GM21423 (cell line): ENCODE measurements around the gene CARMIL3.

Source experiments
- ATAC-seq: cut with Tn5 transposase; IDR thresholded peaks from one replicate; pipeline ENCODE4 v1.9.1; 2021; ENCODE audit warnings: mild to moderate bottlenecking, moderate library complexity; ENCODE audit not compliant: unreplicated experiment

Gene CARMIL3

DNA sequence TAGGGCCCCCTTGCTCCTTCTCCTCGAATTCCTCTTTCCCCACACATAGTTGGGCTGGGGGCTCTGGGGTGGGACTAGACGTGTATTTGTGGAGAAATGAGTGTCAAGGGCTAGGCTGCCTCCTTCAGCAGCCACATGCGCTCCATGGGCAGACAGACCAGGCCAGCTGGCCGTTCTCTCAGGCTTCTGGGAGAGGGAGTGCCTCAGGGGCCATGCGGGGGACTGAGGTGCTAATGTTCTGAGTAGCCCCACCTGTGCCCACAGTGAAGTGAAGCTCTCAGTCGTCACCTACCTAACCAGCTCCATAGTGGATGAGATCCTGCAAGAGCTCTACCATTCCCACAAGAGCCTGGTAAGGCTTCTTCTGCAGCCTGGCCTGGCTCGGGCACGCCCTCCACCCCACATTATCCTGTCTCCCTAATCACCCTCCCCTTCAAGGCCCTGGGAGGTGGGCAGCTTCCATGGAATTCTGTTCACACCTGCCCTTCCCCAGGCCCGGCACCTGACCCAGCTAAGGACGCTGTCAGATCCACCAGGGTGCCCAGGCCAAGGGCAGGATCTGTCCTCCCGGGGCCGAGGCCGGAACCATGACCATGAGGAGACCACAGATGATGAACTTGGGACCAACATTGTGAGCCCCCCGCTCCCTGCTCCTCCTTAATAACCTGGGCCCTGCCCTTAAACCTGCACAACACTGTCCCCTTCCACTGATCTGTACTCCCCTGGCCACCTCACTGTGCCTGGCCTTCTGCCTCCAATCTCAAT is 10.6 kb downstream of the CARMIL3 start:
- no peak for ATAC-seq

DNA sequence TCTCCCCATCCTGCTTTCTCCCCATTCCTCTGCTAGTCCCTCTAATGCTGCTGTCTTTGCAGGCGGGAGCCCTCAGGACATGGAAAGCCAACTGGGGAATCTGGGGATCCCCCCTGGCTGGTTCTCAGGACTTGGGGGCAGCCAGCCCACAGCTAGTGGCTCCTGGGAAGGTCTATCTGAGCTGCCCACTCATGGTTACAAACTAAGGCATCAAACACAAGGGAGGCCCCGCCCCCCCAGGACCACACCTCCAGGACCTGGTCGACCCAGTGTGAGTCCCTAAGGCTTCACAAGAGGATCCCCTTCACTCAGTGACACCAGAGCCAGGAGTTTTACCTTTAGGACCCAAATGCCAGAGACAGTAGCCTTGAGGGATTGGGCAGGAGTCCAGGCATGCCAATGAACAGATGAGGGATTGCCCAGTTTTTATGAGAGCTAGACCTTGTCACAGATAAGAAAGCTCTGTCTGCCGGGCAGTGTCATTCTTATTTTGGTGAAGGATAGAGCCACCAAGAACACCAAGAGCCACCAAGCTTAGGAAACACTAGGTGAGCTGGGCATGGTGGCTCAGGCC is 11.5 kb downstream of the CARMIL3 start:
- ATAC-seq = no peak

DNA sequence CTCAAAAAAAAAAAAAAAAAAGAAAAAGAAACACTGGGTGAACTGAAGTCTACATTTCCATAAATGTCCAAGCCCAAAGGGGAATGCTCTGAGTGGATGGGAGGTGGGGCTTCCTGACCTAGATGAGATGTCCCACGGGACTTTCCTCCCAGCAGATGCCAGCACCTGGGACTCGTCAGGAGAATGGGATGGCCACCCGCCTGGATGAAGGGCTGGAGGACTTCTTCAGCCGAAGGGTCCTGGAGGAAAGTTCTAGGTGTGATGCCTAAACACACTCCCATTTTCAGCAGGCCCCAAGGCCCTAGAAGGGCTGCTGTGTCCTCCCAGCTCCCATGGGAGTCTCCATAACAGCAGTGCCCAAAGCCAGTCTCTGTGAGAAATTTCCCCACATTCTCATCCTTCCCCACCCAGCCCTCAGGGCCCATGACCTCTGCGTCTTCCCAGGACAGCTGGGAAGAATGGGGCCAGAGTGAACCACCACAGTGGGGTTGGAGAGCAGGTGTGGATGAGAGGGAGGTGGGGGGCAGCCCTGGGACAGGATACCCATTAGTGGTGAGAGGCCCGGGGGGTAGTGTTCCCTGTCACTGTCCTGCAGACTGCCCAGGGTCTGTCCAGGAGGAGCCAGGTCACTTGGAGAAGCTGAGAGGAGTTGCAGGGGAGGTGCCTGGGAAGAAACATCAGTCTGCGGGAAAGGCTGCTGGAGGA is 12.4 kb downstream of the CARMIL3 start:
- no peak for ATAC-seq

DNA sequence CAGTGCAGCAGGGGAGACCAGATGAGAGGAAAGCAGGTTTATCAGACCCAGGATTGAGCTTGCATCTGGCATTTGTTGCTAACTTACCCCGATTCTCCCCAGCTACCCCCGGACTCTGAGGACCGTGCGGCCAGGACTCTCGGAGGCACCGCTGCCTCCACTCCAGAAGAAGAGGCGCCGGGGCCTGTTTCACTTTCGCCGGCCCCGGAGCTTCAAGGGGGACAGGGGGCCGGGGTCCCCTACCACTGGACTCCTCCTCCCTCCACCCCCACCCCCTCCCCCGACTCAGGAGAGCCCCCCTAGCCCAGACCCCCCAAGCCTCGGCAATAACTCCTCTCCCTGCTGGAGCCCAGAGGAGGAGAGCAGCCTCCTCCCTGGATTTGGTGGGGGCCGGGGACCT is 13.0 kb downstream of the CARMIL3 start:
- no peak for ATAC-seq

DNA sequence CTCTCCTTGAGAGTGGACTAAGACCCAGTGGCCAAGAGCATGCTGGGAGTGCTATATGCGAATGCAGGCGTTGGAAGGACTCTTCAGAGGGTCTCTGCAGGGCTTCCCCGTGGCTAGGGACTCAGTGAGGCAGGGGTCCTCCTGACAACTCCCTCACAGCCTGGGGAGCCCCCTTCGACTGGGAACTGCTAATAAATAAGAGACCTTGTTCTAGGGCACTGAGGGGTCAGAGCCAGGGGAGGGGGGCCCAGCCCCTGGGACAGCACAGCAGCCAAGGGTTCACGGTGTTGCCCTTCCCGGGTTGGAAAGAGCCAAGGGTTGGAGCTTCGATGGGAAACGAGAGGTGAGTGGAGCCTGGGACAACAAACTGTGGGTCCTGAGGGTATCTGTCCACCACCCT is 13.6 kb downstream of the CARMIL3 start:
- no peak for ATAC-seq

DNA sequence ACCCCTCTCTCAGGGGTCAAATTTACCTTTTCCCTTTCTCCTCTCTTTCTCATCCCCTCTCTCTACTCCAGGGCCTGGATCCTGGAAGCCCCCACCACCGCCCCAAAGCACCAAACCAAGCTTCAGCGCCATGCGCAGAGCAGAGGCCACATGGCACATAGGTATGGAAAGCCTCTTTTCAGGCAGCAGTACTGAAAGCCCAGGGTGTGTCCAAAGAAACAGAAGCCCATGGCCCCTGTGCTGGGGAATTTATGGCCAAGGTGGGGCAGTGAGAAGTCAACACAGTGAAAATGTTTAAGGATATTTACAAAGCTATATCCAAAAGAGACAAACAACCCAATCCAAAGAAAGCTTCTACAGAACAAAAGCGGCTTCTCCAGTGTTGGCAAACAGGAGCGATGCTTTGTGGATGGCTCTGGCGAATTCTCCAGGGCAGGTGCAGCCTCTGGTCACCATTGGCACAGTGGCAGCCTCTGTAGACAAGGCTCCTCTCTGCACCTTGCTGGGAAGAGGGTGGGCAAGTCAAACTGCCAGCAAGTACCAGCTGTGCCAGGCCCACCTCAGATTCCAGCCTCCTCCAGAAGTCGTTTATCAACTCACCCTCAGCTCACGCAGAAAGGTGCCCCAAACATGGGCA is 14.8 kb downstream of the CARMIL3 start:
- no peak for ATAC-seq

DNA sequence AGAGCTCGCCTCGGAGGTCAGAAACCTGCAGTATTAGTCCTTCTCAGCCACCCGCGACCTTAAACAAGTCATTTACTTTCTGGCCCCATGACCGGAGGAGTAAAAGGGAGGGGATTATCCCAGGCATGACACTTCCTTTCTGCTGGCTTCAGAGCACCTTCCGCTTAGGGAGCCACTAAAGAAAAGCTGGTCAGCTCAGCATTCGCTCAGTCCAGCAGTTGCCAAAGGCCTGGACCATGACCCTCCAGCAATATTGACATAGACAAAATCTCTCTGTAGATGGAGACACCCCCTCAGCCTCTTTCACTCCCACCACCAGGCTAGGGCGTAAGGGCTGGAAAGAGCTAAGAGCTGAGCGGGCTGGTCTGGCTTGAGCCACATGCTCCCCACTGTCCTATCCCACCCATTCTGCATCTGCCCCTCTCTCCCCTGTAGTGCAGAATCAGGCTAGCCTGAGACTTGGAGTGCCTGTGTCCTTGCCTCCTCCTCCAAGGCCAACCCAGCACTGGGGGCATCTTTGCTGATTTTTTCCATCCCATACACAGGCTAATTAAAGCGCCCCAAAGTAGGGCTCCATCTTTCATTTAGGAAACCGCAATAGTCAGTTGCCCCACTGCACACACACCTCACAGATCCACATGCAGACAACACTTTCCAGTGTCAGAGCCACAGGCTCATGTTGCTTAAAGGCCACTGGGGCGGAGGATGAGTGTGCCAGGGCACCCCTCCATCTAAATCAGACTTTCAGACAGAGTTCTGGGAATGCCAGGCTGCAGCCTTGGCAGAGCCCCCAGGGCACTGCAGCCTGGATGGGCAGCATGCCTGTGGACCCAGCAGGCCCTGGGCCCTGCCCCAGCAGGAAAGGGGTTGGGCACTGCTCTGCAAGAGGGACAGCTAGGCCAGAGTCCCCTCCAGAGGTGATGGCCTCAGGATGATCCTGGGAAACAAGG is 15.6 kb downstream of the CARMIL3 start:
- no peak for ATAC-seq

DNA sequence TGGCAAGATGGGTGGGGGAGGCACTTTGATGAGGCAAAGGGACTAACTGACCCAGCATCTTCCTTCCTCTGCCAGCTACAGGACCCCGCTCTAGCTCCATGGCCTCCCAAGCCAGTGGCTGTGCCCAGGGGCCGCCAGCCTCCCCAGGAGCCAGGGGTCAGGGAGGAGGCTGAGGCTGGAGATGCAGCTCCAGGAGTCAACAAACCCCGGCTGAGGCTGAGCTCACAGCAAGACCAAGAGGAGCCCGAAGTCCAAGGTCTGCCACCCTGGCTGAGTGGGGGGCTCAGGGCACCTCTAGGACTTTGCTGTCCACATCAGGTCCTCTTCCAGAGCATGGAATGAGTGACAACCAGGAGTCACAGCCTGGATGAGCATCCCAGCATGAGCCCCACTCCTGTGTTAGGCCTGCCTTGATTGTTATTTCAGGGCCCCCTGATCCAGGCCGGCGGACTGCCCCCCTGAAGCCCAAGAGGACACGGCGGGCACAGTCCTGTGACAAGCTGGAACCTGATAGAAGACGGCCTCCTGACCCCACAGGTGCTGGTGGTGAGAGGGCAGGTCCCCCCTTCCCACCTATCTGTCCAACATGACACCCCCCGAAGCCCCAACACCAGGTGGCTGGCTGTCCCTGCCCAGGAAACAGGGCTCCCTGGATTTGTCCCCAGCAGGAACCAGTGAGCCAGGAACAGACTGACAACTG is 17.1 kb downstream of the CARMIL3 start:
- no peak for ATAC-seq

DNA sequence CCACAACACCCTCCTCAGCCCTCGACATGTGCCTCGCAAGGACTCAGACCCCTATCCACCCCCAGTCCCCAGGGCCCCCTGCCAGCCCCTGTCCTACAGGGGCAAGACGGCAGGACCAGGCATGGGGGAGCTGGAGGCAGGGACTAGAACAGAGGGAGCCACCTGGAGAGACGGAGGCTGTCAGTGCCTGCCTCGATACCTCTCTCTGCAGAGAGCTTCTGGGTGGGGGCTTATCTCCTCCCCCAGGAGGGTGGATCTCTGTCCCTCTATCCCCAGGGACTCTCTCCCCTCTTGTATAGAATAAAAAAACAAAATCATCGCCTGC is 17.6 kb downstream of the CARMIL3 start:
- ATAC-seq = no peak

DNA sequence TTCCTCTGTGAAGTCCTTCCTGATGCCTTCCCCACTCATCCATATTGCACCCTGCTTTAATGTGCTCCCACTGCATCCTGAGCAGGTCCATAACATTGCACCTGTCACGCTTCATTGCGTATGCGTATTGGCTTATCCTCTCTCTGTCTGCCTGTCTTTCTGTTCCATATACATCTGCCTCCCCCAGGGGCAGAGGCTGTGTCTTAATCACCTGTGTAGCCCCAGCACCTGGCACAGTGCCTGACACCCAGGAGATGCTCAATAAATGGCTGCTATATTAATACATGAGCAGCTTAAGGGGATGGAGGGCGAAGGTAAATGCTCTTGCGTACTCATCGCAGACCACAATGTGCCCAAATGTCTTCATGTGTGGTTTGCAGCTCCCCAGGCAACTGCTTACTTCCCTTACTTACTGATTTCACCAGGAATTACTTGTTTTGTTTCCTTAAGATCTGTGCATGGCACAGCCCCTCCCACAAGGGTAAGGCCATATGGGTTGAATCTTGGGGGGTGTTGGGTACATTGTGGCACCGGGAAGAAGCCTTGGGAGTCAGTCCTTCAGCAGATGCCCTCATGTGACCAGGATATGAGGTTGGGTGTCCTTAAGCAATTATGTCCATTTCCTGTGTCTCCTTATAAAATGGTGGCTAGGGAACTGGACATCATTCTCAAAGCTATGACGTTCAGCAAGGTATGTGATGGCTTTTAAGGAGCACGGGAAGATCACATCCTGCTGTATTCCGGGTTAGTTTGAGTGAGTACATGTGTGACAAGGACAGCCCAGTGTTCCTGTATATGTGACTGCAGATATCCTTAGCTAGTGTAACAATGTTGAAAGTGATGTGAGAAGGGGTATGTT is 18.7 kb downstream of the CARMIL3 start:
- no peak for ATAC-seq

DNA sequence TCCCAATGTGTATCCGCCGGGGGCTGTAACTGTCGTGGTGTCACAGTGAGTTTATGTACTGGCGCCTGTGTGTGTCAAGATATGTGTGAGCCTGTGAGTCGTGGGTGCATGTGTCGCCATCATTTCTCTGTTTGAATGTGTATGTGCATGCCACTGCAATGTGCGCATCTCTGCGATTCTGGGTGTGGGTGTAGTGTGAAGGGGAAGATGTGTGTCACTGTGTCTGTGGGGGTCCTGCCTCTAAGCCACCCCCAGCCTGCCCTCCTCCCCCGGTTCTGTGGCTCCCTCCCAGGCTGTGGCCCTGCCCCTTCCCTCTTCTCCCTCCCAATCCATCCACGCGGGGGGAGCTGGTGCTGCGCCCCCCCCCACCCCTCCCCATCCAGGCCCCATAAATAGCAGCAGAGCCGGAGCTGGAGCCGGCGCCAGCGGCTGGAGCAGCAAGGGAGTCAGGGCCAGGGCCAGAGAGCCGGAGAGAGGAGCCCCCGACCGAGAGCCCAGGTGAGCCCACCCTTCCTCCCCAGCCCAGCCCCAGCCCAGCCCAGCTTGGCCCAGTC is 19.4 kb downstream of the CARMIL3 start, which contains the start of gene CPNE6:
TSS of gene CPNE6 (plus strand) at position 419 of the 554 bp plus-strand sequence. CDS start 1,375 bp downstream, outside the sequence.
- ATAC-seq = no peak

DNA sequence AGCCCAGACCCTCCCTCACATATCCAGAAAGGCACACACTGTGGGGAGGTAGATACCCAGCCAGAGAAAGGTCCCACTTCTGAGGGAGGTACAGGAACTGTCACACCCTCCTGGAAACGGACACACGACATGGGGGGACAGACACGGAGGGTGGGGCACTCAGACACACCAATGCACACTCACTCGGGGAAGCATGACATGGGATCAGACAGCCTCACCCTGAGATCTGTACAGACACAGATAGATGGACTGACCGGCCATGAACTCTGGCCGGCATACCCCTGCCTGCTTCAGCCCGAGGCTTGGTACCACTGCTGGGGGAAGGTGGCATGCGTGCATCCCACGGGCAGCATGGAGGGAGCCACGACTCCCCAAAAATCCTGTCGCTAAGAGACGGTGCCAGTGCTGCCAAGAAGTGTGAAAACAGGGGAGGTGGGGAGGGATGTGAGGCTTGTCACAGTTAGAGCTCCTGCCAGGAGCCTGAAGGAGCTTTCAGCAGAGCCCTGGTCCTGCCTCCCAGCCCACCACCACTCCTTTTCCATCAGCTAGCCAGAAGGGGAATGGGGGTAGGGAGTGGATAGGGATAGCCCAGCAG is 20.1 kb downstream of the CARMIL3 start:
- ATAC-seq = no peak

DNA sequence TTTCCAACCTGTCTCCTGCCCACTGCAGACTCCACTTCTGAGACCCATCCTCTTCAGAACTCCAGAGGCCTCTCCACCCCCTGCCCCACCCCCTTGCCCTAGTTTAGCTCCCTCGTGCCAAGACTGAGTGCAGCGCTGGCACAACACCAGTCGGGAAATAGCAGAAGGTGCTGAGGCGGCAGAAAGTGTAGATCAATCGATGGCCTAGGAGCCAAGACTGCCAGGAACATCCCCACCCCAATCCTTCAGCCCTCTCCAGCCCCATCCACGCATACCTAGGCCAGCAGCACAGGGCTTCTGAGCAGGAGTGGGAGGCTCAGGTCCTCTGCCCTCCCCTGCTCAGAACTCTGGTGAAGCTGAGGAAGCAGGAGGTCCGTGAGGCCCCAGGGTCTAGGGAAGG is 20.6 kb downstream of the CARMIL3 start:
- no peak for ATAC-seq

DNA sequence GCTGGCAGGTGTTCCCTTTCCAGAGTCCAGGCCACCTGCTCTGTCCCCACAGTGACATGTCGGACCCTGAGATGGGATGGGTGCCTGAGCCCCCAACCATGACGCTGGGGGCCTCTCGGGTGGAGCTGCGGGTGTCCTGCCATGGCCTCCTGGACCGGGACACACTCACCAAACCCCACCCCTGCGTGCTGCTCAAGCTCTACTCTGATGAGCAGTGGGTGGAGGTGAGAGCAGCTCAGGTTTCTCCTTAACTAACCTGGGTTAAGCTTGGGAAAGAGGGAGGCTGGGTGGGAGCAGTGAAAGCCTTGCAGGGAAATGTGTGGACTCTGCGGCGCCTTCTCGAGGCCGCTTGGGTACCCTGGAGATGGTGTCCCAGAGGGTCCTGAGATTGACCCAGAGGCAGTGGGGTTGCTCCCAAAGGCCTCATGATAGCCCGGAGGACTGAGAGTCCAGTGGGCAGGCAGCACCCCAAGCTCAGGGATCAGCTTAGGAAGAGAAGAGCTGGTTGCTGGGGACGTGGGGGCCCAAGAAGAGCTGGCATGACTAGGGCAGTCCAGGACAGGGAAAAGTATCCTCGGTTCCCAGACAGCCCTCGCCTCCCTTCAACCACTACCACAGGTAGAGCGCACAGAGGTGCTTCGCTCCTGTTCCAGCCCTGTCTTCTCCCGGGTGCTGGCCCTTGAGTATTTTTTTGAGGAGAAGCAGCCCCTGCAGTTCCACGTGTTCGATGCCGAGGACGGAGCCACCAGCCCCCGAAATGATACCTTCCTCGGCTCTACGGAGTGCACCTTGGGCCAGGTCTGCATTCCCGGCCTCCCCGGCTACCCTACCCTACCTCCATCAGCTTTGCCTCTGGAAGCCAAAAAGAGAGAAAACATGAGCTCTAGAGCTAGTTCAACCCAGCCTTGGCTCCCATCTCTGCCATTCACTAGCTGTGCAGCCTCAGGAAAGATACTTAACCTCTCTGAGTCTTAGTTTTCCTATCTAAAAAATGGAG is 21.4 kb downstream of the CARMIL3 start:
- ATAC-seq = no peak

DNA sequence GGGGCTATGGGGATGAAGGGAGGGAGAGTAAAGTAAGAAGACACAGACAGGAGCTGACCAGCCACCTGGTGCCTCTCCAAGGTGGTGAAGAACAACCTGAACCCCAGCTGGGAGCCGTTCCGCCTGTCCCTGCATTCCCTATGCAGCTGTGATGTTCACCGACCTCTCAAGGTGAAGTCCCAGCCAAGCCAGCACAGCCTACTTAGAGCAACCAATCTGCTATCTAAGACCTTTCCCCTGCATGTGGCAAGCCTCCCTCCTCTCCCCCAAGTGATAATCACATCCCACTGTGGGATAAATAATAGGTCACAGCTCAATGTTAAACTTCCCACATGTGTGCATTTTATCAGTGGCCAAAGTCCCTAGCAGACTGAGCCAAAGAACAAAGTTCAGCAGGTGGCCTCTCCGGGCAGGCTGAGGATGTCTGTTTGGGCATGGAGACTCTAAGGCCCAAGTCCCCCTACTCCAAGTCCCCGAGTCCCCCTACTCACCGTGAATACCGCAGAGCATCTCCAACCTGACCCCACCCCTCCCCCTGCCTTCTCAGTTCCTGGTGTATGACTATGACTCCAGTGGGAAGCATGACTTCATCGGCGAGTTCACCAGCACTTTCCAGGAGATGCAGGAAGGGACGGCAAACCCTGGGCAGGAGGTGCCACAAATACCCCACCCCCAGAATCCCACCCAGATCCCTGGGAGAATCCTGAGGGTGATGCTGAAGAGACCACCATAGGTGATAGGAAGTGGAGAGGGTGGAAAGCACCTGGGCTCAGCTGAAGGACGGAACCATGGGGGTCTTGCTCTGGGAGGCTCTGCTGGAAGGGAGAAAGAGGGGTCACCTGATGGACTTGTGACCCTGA is 23.0 kb downstream of the CARMIL3 start:
- ATAC-seq = no peak
